HG02840 (cell line): ENCODE results near the gene HAPLN1.

ENCODE experiments used
- ATAC-seq: cut with Tn5 transposase; IDR thresholded peaks from one replicate; pipeline ENCODE4 v1.9.1; 2021; ENCODE audit warnings: mild to moderate bottlenecking, moderate library complexity, moderate number of reproducible peaks; ENCODE audit not compliant: unreplicated experiment, low FRiP score

HAPLN1 gene

GRCh38 chr5:83653669-83654068, 67.0 kb downstream of the HAPLN1 start:
- no peak for ATAC-seq

DNA sequence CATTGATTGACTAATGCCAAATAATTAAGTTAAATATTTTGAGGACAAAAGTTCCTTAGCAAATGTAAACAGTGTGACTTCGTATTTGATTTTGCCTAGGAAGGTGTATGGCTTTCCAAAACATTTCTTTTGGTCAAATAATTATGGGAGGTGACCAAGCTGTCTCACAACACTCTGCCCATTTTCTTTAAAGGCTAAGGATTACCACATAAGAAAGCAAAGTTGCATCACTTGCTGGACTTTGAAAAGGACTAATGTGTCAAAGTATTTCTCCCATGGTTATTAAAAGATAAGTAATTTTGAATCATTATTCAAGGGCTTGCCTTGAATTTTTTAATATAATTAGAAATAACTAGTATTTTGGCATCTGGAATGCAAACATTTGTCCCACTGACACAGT, 74.7 kb downstream of the HAPLN1 start:
- ATAC-seq, result no peak

DNA sequence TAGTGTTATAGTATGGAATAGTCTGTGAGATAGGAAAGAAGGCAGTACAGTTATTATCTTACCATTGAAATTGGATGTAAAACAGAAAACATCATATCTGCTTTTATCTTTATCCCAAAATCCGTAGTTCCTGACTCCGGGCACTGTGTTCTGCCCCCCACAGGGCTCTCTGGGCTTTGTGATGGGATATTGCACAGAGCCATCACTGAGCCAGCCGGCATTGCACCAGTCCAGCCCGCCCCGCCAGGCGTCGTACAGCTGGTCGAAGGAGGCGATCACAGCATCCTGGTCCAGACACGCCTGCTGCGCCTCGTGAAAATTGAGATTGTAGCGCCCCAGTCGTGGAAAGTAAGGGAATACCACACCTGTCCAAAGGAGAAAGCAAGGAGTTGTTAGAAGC, 76.4 kb downstream of the HAPLN1 start:
- no peak for ATAC-seq

- ATAC-seq, result no peak
Observed at GRCh38 chr5:83641946-83642345, 78.7 kb downstream of the HAPLN1 start.

DNA sequence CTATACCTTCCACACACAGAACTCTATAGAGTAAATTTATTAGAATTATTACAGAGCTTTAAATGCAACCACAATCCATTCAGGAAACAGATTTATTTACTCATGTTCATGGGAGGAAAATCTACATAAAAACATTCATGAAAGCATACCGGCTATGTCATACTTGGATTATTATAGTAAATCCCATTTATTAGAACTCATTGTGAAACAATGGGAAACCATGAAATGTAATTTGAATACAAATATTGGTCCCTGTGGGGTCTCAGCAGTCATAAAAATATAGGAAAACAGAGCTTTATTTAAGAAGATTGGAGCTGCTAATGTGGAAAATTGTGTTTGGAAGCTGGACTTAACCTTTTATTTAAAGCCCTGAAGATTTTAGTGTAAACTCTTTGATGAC, 80.7 kb downstream of the HAPLN1 start:
- no peak for ATAC-seq

DNA sequence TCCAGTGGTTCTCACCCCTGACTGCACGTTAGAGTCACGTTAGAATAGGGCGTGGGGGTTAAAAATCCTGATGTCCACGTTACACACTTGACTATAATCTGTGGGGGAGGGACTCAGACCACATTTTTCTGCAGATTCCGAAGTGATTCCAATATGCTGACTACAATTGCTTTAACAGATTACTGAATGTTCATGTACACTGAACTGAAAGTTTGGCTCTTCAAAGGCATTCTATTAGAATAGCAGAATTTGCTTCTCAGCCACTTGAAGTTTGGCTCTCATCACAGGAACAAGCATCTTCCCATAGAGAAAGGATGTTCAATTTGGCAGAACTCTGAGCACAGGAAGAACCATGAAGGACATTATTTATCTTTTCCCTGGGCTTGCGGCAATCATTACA, 84.5 kb downstream of the HAPLN1 start:
- no peak for ATAC-seq

DNA sequence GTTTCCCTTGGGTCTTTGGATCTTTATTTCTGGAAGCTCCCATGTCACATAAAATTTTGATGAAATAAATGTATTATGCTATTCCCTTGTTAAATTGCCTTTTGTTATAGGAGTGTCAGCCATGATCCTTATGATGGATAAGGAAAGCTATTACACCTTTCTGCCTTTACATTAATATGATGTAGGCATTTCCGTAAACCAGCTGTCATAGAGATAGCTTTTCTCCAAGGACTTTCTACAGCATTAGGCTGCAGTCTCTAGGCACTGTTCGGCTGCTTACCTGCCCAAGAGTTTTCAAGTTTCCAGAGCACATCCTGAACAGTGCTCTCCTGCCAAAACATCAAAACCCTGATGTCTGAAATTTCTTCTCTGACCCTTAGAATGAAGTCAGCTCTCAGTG, 87.4 kb downstream of the HAPLN1 start:
- no peak for ATAC-seq

GRCh38 chr5:83632874-83633273, 87.8 kb downstream of the HAPLN1 start:
- no peak for ATAC-seq

DNA sequence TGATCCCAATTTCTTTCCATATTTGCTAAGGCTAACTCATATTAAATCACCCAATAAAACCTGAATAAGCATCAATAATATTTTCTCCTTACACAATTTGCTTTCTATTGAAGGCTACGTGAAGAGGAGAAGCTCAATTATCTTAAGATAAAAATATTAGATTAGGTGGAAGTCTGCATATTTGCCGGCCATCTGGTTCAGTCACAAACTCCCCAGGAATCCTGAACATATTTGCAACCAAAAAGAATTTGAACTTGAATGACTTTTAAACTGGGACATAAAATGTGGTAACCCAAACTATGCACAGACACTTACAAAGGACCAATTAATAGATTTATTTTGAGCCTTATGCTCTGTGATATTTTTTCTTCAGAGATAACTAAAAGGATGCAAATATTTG, 92.3 kb downstream of the HAPLN1 start:
- no peak for ATAC-seq

DNA sequence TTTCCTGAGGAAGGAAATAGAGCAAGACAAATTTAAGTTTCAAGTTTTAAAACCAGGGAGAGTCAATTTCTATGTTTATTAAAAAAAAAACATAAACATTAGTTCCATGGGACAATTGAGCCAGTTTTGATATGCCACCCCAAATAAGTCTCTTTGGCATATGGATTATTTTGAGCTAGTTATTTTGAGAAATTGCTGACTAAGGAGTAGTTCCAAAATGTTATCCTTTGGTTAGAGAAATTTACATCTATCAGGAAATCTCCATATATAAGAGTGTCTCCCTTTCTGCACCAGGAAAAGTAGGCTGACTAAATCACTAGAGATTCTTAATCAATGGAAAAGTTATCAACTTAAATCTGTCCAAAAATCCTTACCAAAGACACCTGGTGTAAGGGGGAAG, 105.8 kb downstream of the HAPLN1 start:
- no peak for ATAC-seq

DNA sequence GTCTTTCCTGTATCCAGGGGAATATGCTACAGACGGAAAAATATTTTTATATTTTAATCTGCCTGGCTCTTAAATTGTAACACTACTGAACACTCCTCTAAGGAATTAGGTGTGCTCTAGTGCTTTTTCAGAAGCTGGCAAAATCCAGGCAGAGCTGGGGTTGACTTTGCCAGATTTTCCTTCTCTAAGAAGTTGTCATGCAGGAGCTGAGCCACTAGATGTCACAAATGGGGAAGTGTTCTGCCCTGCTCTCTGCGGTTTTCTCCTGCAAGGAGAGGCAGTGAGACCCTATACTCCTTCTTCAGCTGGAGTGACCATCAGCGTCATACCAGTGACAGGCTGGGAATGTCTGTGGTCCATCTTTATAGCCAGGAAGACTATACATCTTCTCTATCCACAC, 112.5 kb downstream of the HAPLN1 start:
- no peak for ATAC-seq

- no peak for ATAC-seq
Observed at GRCh38 chr5:83595217-83595616, 125.4 kb downstream of the HAPLN1 start.

DNA sequence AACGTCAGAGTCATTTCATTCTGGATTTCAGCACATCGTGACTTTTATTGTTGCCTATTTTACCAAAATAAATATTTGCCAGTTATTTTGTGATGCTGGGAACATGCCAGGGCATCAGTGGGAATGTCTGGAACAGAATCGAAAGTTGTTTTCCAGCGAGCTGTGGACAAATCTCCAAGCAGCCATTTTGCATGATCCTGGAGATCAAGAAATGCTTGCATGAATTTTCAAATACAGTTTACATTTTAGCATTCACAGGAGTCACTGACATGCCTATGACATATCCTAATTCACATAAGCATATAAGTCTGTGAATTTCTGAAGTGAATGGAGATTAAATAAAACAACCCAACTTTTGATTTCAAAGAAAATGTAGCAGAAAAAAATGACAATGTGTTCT, 129.7 kb downstream of the HAPLN1 start:
- no peak for ATAC-seq

DNA sequence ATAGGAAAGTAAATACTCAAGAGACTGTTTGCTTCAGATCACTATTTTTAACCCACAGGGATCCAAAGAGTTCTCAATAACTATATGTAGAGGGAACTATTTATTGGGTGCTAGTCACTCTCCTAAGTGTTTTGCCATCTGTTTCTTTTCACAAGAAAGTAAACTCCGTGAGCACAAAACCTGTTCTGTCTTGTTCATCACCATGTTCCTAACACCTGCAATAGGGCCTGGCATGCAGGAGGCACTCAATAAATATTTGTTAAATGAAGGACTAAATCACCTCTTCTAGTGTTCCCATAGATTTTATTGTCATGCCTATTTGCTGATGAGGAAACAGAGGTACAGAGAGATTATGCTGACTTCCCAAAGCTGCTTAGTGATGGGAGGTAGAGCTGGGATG, 130.9 kb downstream of the HAPLN1 start:
- ATAC-seq, result no peak
